GM19035 (cell line): ENCODE data around the gene SEC61G.

Experiments used
- ATAC-seq: cut with Tn5 transposase; IDR thresholded peaks from one replicate; pipeline ENCODE4 v1.9.1; 2021; ENCODE audit not compliant: unreplicated experiment

SEC61G gene

DNA sequence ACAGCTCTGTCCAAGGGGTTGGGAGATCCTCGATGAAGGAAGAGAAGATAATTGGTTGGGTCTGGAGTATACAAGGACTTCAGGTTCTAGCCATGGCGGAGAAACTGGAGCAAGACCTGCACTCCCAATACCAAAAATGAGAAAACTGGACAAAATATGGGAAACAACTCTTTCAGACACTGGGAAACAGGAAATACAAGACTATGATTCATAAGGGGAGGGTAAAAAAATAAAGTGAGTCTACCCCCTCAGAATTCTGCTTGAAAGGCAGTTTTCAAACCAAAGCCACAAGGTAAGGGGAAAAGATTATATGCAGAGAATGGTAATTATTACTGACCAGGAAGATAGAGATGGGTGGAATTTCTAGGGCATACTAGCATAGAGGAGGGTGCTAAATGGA lies 10.2 kb upstream of the SEC61G start:
- ATAC-seq: no peak

- ATAC-seq: no peak
Observed at GRCh38 chr7:54764861-54765260, 5.8 kb upstream of the SEC61G start.

- no peak for ATAC-seq
Observed at GRCh38 chr7:54757711-54758110, 1.3 kb downstream of the SEC61G start.

DNA sequence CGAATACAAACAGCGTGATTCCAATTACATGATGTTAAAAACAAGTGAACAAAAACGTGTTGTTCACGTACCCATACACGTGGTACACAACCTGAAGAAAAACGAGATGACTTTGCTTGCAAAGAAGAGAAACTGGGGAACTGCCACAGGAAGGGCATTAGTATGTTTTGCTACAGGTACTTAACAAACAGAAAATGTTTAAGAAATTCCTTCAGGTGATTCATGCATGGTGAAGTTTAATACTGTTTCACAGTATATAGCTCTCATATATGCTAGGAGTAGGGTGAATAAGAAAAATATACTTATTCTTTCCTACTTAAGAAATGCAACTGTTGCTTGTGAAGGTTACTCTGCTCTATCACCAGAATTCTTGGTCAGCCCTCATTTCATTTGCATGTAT lies 9.8 kb downstream of the SEC61G start:
- ATAC-seq: no peak

- no peak for ATAC-seq
Observed at GRCh38 chr7:54747234-54747633, 11.8 kb downstream of the SEC61G start.

GRCh38 chr7:54743580-54743979 lies 15.4 kb downstream of the SEC61G start:
- ATAC-seq: no peak

GRCh38 chr7:54738737-54739136 lies 20.3 kb downstream of the SEC61G start:
- ATAC-seq: no peak

- no peak for ATAC-seq
Observed at GRCh38 chr7:54729107-54729506, 29.9 kb downstream of the SEC61G start.

GRCh38 chr7:54728411-54728810 lies 30.6 kb downstream of the SEC61G start:
- ATAC-seq: no peak

GRCh38 chr7:54725255-54725654 lies 33.8 kb downstream of the SEC61G start:
- no peak for ATAC-seq

- no peak for ATAC-seq
Observed at GRCh38 chr7:54722502-54722901, 36.5 kb downstream of the SEC61G start.

DNA sequence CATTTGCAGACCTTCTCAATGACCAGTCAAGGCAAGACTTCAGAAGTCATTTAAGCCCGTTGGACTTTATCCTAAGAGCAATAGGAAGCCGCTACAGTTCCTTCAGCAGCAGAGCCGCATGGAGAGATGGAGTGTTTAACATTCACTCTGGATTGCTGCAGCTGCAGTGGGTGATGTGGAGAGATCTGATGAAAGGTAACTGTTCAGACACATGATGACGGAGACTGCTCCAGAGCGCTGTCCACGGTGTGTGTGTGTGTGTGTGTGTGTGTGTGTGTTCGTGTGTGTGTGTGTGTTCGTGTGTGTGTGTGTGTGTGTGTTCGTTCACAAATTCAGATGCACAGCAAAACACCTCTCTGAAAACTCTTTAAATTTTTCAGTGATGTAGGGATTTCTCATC lies 37.0 kb downstream of the SEC61G start:
- ATAC-seq: no peak

GRCh38 chr7:54719974-54720373 lies 39.0 kb downstream of the SEC61G start:
- no peak for ATAC-seq

- no peak for ATAC-seq
Observed at GRCh38 chr7:54719425-54719824, 39.6 kb downstream of the SEC61G start.

DNA sequence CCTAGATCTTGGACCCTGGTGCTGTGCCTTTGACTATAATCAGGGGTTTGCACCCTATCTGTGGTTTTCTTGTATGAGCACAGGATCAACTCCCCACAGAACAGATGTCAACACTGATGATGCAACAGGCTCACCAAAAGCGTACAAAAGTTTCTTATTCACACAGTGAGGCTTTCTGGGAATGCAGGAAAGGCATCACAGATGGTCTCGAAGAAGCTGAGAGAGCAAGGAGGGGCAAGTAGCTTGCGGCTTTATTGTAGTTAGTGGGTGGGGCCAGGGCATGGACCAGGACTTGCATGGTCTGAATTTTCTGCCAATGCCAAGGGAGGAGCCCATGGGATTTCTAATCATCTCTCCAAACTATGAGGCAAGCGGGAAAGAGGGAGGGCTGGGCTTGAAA lies 46.2 kb downstream of the SEC61G start:
- ATAC-seq: no peak

DNA sequence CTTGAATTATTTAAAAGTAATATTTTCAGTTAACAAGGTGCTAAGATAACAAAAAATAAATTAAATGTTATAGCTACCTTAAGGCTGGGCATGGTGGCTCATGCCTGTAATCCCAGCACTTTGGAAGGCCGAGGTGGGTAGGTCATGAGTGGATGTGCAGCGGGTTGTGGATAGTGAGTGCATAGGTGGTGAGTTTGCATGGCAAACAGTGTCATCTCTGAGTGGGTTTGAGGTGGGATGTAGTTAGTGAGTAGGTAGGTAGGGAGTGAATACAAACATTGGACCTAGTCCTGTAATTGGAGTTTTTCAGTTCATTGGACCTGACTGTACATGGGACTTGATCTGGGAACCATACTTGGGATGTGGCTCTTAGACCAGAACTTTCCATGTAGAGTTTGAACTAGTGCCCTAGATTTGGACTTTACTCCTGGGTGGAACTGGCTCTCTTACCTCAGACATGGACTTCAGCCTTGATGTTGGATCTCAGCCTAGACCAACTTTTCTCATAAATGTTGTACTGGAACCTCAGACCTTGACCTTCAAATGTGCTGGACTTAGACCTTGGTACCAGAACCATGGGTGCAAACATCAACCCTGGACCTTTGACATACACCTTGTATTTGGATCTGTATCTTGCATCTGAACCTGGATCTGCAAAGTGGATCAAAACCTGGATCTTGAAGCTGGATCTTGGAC lies 47.0 kb downstream of the SEC61G start:
- ATAC-seq: no peak

GRCh38 chr7:54709283-54709682 lies 49.7 kb downstream of the SEC61G start:
- no peak for ATAC-seq

DNA sequence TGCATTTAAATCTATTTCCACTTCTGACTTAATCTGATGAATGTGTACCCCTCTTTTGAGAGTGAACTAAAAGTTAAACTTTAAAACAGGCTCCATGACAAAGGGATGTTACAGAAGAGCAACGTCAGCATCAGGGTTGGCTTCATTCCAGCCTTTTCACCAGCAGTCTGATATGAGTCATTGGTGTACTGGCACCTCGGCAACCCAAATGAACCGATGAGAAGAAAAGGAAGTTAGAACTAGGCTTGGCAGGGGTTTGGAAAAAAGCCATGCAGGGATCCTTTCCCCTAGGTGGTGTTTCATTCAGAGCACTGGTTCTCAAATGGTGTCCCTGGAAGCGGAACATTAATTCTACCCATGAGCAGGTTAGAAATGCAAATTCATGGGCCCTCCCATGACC lies 53.6 kb downstream of the SEC61G start:
- ATAC-seq: no peak

- no peak for ATAC-seq
Observed at GRCh38 chr7:54704851-54705250, 54.2 kb downstream of the SEC61G start.
